ENCODE results near the gene RPUSD2. TPM values are rescaled to one million over a fixed set of nuclear protein-coding genes. Genes with fewer than 3 reads are reported as not detected.

The RPUSD2 gene
- polyA plus RNA-seq = 10 to 100 TPM in 2 of 4 donors, 1 to 10 TPM in 2; 3.2 to 10.6 (median 7.0) TPM
- long read RNA-seq, donor 1 = 0 reads
- long read RNA-seq, donor 2, partial matches to known transcripts = 0 of 3 reads
- long read RNA-seq, donor 2, other reads (novel, unspliced or antisense) = 0 of 3 reads
- long read RNA-seq, donor 3, partial matches to known transcripts = 0 of 3 reads
- long read RNA-seq, donor 3, other reads (novel, unspliced or antisense) = 0 of 3 reads
- long read RNA-seq, donor 4 = 0 reads
- long read RNA-seq, donor 5, partial matches to known transcripts = 0 of 1 reads
- long read RNA-seq, donor 5, other reads (novel, unspliced or antisense) = 0 of 1 reads
- long read RNA-seq, donor 6, partial matches to known transcripts = 0 of 2 reads
- long read RNA-seq, donor 6, other reads (novel, unspliced or antisense) = 0 of 2 reads
- long read RNA-seq, donor 7, transcript RPUSD2-203 (1 exons, 631 nt) = major isoform, 6 of 12 reads
- long read RNA-seq, donor 7, transcript RPUSD2-201 (3 exons, 2,358 nt) = major isoform, 6 of 12 reads
- long read RNA-seq, donor 7, partial matches to known transcripts = 0 of 12 reads
- long read RNA-seq, donor 7, other reads (novel, unspliced or antisense) = 0 of 12 reads
- long read RNA-seq, donor 8, partial matches to known transcripts = 0 of 1 reads
- long read RNA-seq, donor 8, other reads (novel, unspliced or antisense) = 0 of 1 reads
- long read RNA-seq, donor 9, partial matches to known transcripts = 0 of 1 reads
- long read RNA-seq, donor 9, other reads (novel, unspliced or antisense) = 0 of 1 reads
- long read RNA-seq, donor 10, transcript RPUSD2-201 (3 exons, 2,358 nt) = major isoform, 5 of 6 reads
- long read RNA-seq, donor 10, partial matches to known transcripts = 0 of 6 reads
- long read RNA-seq, donor 10, other reads (novel, unspliced or antisense) = 0 of 6 reads

DNA sequence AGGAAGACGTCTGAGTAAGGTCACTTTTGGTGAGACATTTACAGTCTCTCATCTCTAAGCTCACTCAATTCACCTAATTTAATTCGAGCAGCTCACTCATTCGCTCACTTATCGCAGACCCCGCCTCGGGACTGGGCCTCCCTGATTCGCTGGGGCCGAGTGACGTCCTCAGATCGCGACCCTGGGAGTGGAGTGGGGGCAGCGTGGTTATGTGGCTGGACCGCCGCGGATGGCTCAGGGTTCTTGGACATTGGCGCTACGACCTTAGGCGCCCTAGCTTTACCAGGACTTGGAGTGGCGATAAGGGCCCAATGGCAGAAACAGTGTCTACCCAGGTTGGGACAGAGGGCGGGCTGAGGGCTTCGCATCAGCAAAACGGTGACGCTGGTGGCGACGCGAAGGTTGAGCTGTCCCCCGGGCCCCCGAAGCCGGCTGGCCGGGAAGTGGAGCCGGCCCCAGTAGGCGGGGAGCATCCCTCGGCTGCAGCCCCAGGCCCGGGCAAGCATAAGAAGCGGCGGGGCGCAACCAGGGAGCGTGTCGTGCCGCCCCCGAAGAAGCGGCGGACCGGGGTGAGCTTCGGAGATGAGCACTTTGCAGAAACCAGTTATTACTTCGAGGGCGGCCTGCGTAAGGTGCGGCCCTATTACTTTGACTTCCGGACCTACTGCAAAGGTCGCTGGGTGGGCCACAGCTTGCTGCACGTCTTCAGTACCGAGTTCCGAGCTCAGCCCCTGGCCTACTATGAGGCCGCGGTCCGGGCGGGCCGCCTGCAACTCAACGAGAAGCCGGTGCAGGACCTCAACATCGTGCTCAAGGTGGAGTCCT, at the start of gene RPUSD2:
Gene RPUSD2, plus strand, starts transcription at position 171 of the 825 bp plus-strand sequence. Its CDS starts 39 bp downstream, at position 210.
- H3K36me3 ChIP-seq (ENCODE audit: control insufficient read depth in 3 of 3, insufficient read depth in 2 of 3, low read depth in 1 of 3, low read length in 3 of 3) = peaks cover 0 to 20% (median 0%) of the 10 kb centered on the region in 3 donors
- peak within 1 kb of the TSS; percentile 79 to 94 (median 89) for H3K4me3 ChIP-seq (ENCODE audit: low read depth in 1 of 3, low read length in 3 of 3)
- peak; percentile 94 to 97 for DNase-seq
- H3K9me3 ChIP-seq (ENCODE audit: control insufficient read depth in 2 of 2, insufficient read depth in 1 of 2, low read depth in 1 of 2, low read length in 1 of 2) = no peaks in the 10 kb centered on the region
- H3K27me3 ChIP-seq (ENCODE audit: control insufficient read depth in 3 of 3, insufficient read depth in 3 of 3, low read length in 3 of 3) = peaks cover 0 to 3% (median 0%) of the 10 kb centered on the region in 3 donors
- H3K27ac ChIP-seq (ENCODE audit: low read depth in 1 of 3, low read length in 2 of 3) = peak within 1 kb of the TSS; percentile 85 to 96 (median 86)
- 0% methylated on average over 61 to 62 of the region's 62 CpGs for WGBS, 3 donors
- no peak for FAIRE-seq
- H3K4me1 ChIP-seq (ENCODE audit: control insufficient read depth in 3 of 3, insufficient read depth in 2 of 3, low read depth in 1 of 3, low read length in 2 of 3) = peaks cover 0 to 4% (median 3%) of the 10 kb centered on the region in 3 donors

DNA sequence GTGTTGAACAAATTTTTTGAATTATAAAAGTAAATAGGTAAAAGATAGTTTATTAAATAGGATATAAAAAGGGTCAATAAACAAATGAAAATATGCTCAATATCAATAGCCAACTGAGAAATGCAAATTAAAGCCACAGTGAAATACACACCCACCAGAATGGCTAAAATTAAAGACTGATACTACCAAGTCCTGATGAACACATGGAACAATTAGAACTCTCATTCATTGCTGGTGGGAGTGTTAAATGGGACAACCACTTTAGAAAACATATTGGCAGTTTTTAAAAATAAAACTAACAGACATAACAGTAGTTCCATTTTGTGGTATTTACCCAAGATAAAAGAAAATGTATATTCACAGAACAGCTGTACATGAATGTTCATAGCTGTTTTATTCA, 45.5 kb upstream of the RPUSD2 start:
- H3K4me3 ChIP-seq (ENCODE audit: low read depth in 1 of 3, low read length in 3 of 3) = no peak overlapping the region
- H3K27ac ChIP-seq (ENCODE audit: low read depth in 1 of 3, low read length in 2 of 3) = no peak overlapping the region
- H3K27me3 ChIP-seq (ENCODE audit: control insufficient read depth in 3 of 3, insufficient read depth in 3 of 3, low read length in 3 of 3) = no peaks in the 10 kb centered on the region
- H3K4me1 ChIP-seq (ENCODE audit: control insufficient read depth in 3 of 3, insufficient read depth in 2 of 3, low read depth in 1 of 3, low read length in 2 of 3) = no peaks in the 10 kb centered on the region
- FAIRE-seq = no peak
- no peaks in the 10 kb centered on the region for H3K9me3 ChIP-seq (ENCODE audit: control insufficient read depth in 2 of 2, insufficient read depth in 1 of 2, low read depth in 1 of 2, low read length in 1 of 2)
- no peak for DNase-seq
- H3K36me3 ChIP-seq (ENCODE audit: control insufficient read depth in 3 of 3, insufficient read depth in 2 of 3, low read depth in 1 of 3, low read length in 3 of 3) = peaks cover 0 to 6% (median 0%) of the 10 kb centered on the region in 3 donors

GRCh38 chr15:40525855-40526254, 43.2 kb upstream of the RPUSD2 start:
- Histone ChIP-seq H3K9me3 (ENCODE audit: control insufficient read depth in 2 of 2, insufficient read depth in 1 of 2, low read depth in 1 of 2, low read length in 1 of 2) (no peaks in the 10 kb centered on the region), H3K4me1 (ENCODE audit: control insufficient read depth in 3 of 3, insufficient read depth in 2 of 3, low read depth in 1 of 3, low read length in 2 of 3) (no peaks in the 10 kb centered on the region), H3K27ac (ENCODE audit: low read depth in 1 of 3, low read length in 2 of 3) (no peak overlapping the region), H3K36me3 (ENCODE audit: control insufficient read depth in 3 of 3, insufficient read depth in 2 of 3, low read depth in 1 of 3, low read length in 3 of 3) (peaks cover 0 to 6% (median 0%) of the 10 kb centered on the region in 3 donors), H3K27me3 (ENCODE audit: control insufficient read depth in 3 of 3, insufficient read depth in 3 of 3, low read length in 3 of 3) (no peaks in the 10 kb centered on the region), H3K4me3 (ENCODE audit: low read depth in 1 of 3, low read length in 3 of 3) (no peak overlapping the region)
- no peak for FAIRE-seq
- DNase-seq = no peak
- 88 to 95% (median 92%) methylated on average over 3 of the region's 3 CpGs for WGBS, 3 donors

- Histone ChIP-seq H3K36me3 (ENCODE audit: control insufficient read depth in 3 of 3, insufficient read depth in 2 of 3, low read depth in 1 of 3, low read length in 3 of 3) (peaks cover 0 to 6% (median 0%) of the 10 kb centered on the region in 3 donors), H3K27ac (ENCODE audit: low read depth in 1 of 3, low read length in 2 of 3) (no peak overlapping the region), H3K4me1 (ENCODE audit: control insufficient read depth in 3 of 3, insufficient read depth in 2 of 3, low read depth in 1 of 3, low read length in 2 of 3) (no peaks in the 10 kb centered on the region), H3K9me3 (ENCODE audit: control insufficient read depth in 2 of 2, insufficient read depth in 1 of 2, low read depth in 1 of 2, low read length in 1 of 2) (no peaks in the 10 kb centered on the region), H3K27me3 (ENCODE audit: control insufficient read depth in 3 of 3, insufficient read depth in 3 of 3, low read length in 3 of 3) (no peaks in the 10 kb centered on the region), H3K4me3 (ENCODE audit: low read depth in 1 of 3, low read length in 3 of 3) (no peak overlapping the region)
- DNase-seq (no peak), FAIRE-seq (no peak)
- 91 to 100% (median 95%) methylated on average over 6 of the region's 6 CpGs for WGBS, 3 donors
These were observed 40.3 kb upstream of the RPUSD2 start for GRCh38 chr15:40528801-40529200.

- Histone ChIP-seq H3K36me3 (ENCODE audit: control insufficient read depth in 3 of 3, insufficient read depth in 2 of 3, low read depth in 1 of 3, low read length in 3 of 3) (peaks cover 0 to 18% (median 0%) of the 10 kb centered on the region in 3 donors), H3K4me3 (ENCODE audit: low read depth in 1 of 3, low read length in 3 of 3) (no peak overlapping the region), H3K4me1 (ENCODE audit: control insufficient read depth in 3 of 3, insufficient read depth in 2 of 3, low read depth in 1 of 3, low read length in 2 of 3) (peaks cover 0 to 4% (median 0%) of the 10 kb centered on the region in 3 donors), H3K27ac (ENCODE audit: low read depth in 1 of 3, low read length in 2 of 3) (no peak overlapping the region), H3K9me3 (ENCODE audit: control insufficient read depth in 2 of 2, insufficient read depth in 1 of 2, low read depth in 1 of 2, low read length in 1 of 2) (no peaks in the 10 kb centered on the region), H3K27me3 (ENCODE audit: control insufficient read depth in 3 of 3, insufficient read depth in 3 of 3, low read length in 3 of 3) (no peaks in the 10 kb centered on the region)
- FAIRE-seq = no peak
- no peak for DNase-seq
- 93 to 97% (median 94%) methylated on average over 4 of the region's 4 CpGs for WGBS, 3 donors
These were observed 35.2 kb upstream of the RPUSD2 start for GRCh38 chr15:40533763-40534364.

DNA sequence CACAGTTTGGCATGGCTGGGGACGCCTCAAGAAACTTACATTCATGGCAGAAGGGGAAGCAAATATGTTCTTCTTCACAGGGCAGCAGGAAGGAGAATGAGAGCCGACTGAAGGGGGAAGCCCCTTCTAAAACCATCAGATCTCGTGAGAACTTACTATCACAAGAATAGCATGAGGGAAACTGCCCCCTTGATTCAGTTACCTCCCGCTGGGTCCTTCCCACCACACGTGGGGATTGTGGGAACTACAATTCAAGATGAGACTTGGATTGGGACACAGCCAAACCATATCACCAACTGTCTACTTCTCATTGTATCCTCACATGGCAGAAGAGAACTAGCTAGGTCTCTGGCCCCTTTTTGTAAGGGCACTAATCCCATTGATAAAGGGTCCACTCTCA, 34.7 kb upstream of the RPUSD2 start:
- DNase-seq (no peak), FAIRE-seq (no peak)
- no peaks in the 10 kb centered on the region for H3K27me3 ChIP-seq (ENCODE audit: control insufficient read depth in 3 of 3, insufficient read depth in 3 of 3, low read length in 3 of 3)
- peaks cover 0 to 23% (median 0%) of the 10 kb centered on the region in 3 donors for H3K36me3 ChIP-seq (ENCODE audit: control insufficient read depth in 3 of 3, insufficient read depth in 2 of 3, low read depth in 1 of 3, low read length in 3 of 3)
- WGBS, 3 donors = 66 to 86% (median 72%) methylated on average over 5 of the region's 5 CpGs
- no peak overlapping the region for H3K27ac ChIP-seq (ENCODE audit: low read depth in 1 of 3, low read length in 2 of 3)
- H3K4me3 ChIP-seq (ENCODE audit: low read depth in 1 of 3, low read length in 3 of 3) = no peak overlapping the region
- H3K9me3 ChIP-seq (ENCODE audit: control insufficient read depth in 2 of 2, insufficient read depth in 1 of 2, low read depth in 1 of 2, low read length in 1 of 2) = no peaks in the 10 kb centered on the region
- H3K4me1 ChIP-seq (ENCODE audit: control insufficient read depth in 3 of 3, insufficient read depth in 2 of 3, low read depth in 1 of 3, low read length in 2 of 3) = peaks cover 0 to 4% (median 0%) of the 10 kb centered on the region in 3 donors

DNA sequence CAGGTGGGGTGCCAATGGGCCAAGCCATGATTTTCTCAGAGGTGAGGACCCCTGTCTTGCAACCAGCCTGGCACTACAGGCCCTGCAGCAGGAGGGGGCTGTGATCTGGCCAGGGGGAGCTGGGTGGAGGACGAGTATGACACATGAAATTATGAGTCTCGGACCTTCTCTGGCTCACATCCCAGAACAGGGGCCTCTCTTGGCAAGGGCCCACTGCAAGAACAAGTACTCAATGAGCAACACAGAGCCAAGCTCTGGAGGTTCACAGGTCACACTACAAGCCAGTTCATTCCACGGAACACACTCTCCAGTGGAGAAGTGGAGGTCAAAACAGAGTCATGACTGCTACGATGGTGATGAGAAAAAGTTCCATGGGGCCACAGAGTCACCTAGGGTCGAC, 32.6 kb upstream of the RPUSD2 start:
- no peaks in the 10 kb centered on the region for H3K9me3 ChIP-seq (ENCODE audit: control insufficient read depth in 2 of 2, insufficient read depth in 1 of 2, low read depth in 1 of 2, low read length in 1 of 2)
- DNase-seq = no peak
- FAIRE-seq = no peak
- no peak overlapping the region for H3K27ac ChIP-seq (ENCODE audit: low read depth in 1 of 3, low read length in 2 of 3)
- H3K4me3 ChIP-seq (ENCODE audit: low read depth in 1 of 3, low read length in 3 of 3) = no peak overlapping the region
- WGBS, 3 donors = 64 to 88% (median 79%) methylated on average over 5 of the region's 5 CpGs
- H3K36me3 ChIP-seq (ENCODE audit: control insufficient read depth in 3 of 3, insufficient read depth in 2 of 3, low read depth in 1 of 3, low read length in 3 of 3) = peaks cover 0 to 31% (median 0%) of the 10 kb centered on the region in 3 donors
- H3K4me1 ChIP-seq (ENCODE audit: control insufficient read depth in 3 of 3, insufficient read depth in 2 of 3, low read depth in 1 of 3, low read length in 2 of 3) = peaks cover 0 to 4% (median 0%) of the 10 kb centered on the region in 3 donors
- H3K27me3 ChIP-seq (ENCODE audit: control insufficient read depth in 3 of 3, insufficient read depth in 3 of 3, low read length in 3 of 3) = no peaks in the 10 kb centered on the region

Measured in small intestine (tissue), 16 donors.